Stimulated activated CD4-positive, alpha-beta T cell treated with anti-CD3 and anti-CD28 coated beads, Interleukin-2, amount 100 ng/mL, for 4 hours (primary cell): ENCODE measurements around the gene MYH11.
"Not testable (repeated sequence)": the region's sequence is repeated elsewhere in the genome, so short reads cannot be mapped to it uniquely, and the experiment has no call there.

ENCODE experiments used
- DNase-seq: peaks from one replicate; pipeline ENCODE4 v3.0.0-alpha.2; 2020; ENCODE audit warnings: low read depth

MYH11 gene

DNA sequence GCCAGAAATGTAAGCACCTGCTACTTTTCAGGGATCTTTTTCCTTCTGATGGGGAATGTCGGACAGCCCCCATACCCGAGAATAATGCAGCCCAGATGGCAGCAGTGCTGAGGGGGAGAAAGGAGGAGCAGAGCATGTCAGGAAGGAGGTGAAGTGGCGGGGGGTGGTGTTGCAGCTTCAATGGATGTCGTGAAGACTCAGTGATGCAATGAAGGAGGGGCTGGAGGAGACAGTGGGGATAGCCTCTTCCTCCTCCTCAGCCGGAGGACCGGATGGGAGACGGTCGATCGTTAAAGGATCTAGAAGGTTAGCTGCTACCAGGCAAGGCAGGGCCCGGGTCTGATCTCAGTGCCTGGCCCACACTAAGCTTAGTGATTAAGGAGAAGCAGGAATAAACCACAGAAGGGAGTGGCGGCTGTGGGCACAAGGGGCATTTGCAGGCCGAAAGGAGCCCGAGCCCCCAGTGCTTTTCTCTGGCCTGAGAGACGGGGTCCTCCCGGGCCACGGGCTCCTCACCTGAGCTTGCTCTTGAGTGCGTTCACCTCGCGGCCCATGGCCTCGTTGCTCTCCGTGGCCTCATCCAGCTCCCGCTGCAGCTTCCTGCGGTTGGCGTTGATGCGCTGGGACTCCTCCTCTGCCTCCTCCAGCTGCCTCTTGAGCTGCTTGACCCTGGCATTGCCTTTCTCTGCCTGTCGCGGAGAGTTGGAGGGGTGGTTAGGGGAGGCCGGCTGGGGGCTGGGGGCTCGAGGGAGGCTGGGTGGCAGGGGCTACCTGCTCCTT, 142.2 kb downstream of the MYH11 start:
- DNase-seq, result no peak

- DNase-seq, result no peak
Measured at GRCh38 chr16:15708997-15709396, 147.8 kb downstream of the MYH11 start.

DNA sequence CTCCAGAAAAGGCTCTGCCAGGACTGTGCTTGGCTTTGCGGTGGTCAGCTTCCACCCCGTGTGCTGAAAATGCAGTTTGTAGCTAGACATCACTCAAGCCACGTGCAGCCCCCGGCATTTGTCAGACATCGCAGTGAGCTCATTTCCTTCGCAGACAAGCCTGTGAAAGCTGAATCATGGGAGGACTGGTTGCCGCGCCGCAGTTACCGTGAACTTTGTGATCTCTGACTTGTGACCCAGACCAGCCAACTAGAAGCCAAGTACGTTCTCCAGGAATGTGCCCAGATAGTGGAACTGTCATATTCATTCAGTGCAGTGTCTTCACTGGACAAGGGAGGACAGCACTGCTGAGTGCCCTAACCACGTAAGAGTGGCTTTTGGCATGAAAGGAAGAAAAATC, 148.7 kb downstream of the MYH11 start:
- no peak for DNase-seq

DNA sequence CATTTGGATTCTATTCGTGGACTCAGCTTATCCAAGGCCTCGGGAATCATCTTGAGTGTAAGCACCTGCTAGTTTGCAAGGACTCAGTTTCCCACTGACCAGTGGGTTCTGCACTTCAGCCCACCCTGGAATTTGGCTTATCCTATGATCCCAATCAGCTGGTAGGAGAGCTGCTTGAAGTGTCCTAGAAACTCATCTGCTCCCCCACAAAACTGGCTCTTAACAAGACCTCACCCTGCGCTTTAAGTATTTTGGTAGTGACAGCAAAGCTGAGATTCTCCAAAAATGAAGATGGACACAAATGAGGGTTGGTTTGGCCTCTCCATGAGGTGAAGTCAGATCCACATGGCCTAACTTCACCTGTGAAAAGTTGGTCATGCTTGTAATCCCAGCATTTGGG, 149.5 kb downstream of the MYH11 start:
- no peak for DNase-seq

- no peak for DNase-seq
Measured at GRCh38 chr16:15705064-15705565, 151.7 kb downstream of the MYH11 start.

- peak; percentile 57 for DNase-seq
Measured at GRCh38 chr16:15704545-15704987, 152.3 kb downstream of the MYH11 start.

- DNase-seq, result no peak
Measured at GRCh38 chr16:15703029-15703736, 153.6 kb downstream of the MYH11 start.

DNA sequence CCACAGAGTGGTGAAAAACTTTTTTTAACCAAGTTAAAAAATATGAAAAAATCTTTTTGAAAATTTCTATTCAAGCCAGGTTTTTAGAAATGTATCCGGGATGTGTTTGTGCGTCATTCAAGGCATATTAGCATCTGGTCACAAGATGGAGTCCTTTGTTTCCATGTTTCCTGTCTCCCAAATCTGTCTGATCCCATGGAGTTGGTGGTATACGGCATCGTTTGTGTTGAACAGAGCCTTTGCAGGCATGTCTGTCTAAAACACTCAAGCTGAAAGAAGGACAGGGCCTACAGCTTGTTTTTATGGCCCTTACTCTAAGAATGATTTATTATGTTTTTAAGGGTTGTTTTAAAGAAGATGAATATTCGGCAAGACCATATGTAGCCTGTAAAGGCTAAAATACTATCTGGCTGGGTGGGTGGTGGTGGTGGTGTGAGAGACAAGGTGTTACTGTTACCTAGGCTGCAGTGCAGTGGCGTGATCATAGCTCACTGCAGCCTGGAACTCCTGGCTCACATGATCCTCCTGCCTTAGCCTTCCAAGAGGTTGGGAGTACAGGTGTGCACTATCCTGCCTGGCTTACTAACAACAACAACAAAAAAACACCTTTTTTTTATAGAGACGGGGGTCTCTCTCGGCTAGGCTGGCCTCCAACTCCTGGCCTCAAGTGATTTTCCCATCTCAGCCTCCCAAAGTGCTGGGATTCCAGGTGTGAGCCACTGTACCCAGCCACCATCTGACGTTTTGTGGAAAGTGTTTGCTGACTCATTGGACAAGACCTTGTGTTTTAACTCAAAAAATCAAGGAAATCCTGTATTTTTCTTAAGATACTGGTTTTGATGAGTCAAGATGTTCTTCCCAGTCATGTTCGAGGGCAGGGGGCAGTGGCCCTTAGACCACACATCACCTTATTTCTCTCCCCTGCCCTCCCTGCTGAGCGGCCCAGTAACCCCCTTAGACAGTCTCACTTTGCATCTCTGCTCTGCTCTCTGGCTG, 154.6 kb downstream of the MYH11 start:
- no peak for DNase-seq

DNA sequence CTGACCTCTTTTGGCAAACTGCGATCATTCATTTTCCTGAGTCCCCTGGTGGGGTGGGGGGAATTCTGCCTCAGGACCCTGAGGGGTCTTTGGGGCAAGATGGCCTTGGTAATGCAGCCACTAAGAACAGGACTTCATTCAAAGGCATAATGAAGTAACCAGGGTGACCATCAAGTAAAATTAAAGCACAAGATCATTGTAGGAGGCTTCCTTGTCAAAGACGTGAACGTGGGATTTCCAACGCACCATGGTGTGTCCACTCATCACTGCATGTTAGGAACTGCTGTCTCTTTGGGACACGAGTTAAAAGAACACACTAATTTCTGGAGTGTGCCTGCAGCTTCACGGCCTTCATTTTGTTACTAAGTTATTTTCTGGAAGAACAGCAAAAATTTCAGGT, 155.5 kb downstream of the MYH11 start:
- no peak for DNase-seq

DNA sequence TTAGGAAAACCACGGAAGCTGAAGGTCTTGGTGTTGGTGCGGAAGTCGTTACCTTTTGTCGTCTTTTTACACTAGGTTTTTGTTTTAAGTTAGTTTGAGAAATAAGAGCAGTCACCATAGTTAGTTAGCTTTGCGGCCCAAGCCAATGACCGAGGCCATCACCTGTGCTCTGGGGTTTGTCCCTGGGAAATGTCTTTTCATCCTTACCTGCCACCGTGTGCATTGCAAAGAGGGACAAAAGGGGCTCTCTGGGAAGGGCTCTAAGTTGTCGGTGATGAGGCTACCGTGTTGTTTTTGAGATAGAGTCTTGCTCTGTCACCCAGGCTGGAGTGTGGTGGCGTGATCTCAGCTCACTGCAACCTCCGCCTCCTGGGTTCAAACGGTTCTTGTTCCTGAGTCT, 157.0 kb downstream of the MYH11 start:
- DNase-seq, result no peak

DNA sequence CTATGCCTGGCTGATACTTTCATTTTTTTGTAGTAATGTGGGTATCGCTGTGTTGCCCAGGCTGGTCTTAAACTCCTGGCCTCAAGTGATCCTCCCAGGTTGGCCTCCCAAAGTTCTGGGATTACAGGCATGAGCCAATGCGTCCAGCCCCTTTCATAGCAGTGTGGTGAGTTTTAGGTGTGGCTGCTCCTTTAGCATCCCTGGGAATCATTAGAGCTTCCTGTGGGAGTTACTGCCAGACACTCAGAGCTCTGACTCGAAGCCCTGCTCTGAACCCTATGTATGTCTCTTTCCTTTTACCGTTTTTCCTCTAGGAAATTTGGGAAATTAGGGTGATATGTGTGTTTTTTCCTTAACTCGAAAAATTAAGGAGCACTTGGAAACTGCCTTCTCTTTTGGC, 162.3 kb downstream of the MYH11 start:
- DNase-seq, result no peak

- DNase-seq, result not testable (repeated sequence)
Measured at GRCh38 chr16:15692508-15692907, 164.3 kb downstream of the MYH11 start.

GRCh38 chr16:15691046-15691445, 165.8 kb downstream of the MYH11 start:
- DNase-seq, result no peak

DNA sequence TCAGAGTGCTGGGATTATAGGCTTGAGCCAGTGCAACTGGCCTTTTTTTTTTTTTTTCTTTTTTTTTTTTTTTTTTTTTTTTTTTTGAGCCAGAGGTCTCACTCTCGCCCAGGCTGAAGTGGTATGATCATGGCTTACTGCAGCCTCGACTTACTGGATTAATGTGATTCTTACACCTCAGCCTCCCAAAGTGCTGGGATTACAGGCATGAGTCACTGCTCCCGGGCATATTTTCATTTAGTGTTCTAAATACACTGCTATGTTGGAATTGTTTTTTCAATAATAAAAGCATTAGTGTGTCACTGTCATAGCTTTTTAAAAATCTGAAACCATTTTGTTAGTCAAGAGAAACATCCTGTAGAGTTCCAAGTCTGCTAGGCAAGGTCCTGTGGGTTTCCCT, 166.5 kb downstream of the MYH11 start:
- DNase-seq, result no peak

DNA sequence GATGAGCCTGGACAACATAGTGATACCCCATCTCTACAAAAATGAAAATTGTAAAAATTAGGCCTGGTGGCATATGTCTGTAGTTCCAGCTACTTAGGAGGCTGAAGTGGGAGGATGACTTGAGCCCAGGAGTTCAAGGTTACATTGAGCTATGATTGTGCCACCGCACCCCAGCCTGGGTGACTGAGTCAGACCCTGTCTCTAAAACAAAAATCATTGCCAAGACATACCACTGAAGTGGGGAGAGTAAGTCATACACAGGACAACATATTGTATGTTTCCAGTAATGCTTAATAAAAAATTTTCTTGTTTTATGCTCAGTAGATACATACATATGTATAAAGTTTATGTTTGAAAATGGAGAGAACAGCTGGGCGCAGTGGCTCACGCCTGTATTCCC, 167.5 kb downstream of the MYH11 start:
- DNase-seq, result no peak

- DNase-seq, result no peak
Measured at GRCh38 chr16:15686287-15686686, 170.5 kb downstream of the MYH11 start.

- peak; percentile 24 for DNase-seq
Measured at GRCh38 chr16:15682105-15682570, 174.7 kb downstream of the MYH11 start.

DNA sequence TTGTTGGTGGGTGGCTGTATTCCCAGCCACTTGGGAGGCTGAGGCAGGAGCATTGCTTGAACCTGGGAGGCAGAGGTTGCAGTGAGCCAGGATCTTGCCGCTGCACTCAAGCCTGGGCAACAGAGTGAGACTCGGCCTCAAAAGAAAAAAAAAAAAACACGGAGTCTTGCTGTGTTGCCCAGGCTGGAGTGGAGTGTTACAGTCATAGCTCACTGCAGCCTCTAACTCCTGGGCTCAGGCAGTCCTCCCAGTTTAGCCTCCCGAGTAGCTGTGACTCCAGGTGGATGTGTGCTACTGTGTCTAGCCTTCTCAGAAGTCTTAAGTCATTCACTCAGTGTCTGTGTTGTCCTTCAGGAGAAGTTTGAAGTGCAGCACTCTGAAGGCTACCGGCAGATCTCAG, 179.4 kb downstream of the MYH11 start:
- no peak for DNase-seq

- no peak for DNase-seq
Measured at GRCh38 chr16:15676506-15676905, 180.3 kb downstream of the MYH11 start.

GRCh38 chr16:15674571-15674970, 182.3 kb downstream of the MYH11 start:
- DNase-seq, result no peak

GRCh38 chr16:15672514-15673167, 184.2 kb downstream of the MYH11 start:
- no peak for DNase-seq
